HG03354 (cell line): ENCODE measurements around the gene ATRIP.
"Not testable (repeated sequence)": the region's sequence is repeated elsewhere in the genome, so short reads cannot be mapped to it uniquely, and the experiment has no call there.

Experiments
- ATAC-seq: cut with Tn5 transposase; IDR thresholded peaks from one replicate; pipeline ENCODE4 v1.9.1; 2021; ENCODE audit warnings: mild to moderate bottlenecking; ENCODE audit not compliant: unreplicated experiment, poor library complexity, severe bottlenecking

Gene ATRIP

GRCh38 chr3:48465531-48466378 lies 19.2 kb downstream of the ATRIP start:
- peak; percentile 87 for ATAC-seq

GRCh38 chr3:48466386-48467109 lies 20.0 kb downstream of the ATRIP start:
- peak; percentile 31 for ATAC-seq

GRCh38 chr3:48467110-48467454 lies 20.5 kb downstream of the ATRIP start:
- ATAC-seq: no peak

- ATAC-seq: no peak
These were observed 21.1 kb downstream of the ATRIP start for GRCh38 chr3:48467473-48468267.

- ATAC-seq: no peak
These were observed 21.8 kb downstream of the ATRIP start for GRCh38 chr3:48468329-48468731.

GRCh38 chr3:48469046-48469915 lies 22.7 kb downstream of the ATRIP start:
- no peak for ATAC-seq

- ATAC-seq: no peak
These were observed 23.7 kb downstream of the ATRIP start for GRCh38 chr3:48470286-48470685.

- no peak for ATAC-seq
These were observed 26.1 kb downstream of the ATRIP start for GRCh38 chr3:48472673-48472922.

- ATAC-seq: peak; percentile 89
These were observed 26.5 kb downstream of the ATRIP start for GRCh38 chr3:48472923-48473616.

GRCh38 chr3:48473617-48473952 lies 27.0 kb downstream of the ATRIP start:
- no peak for ATAC-seq

GRCh38 chr3:48474031-48474430 lies 27.5 kb downstream of the ATRIP start:
- not testable (repeated sequence) for ATAC-seq

GRCh38 chr3:48474619-48475018 lies 28.1 kb downstream of the ATRIP start:
- no peak for ATAC-seq

GRCh38 chr3:48475188-48475587 lies 28.7 kb downstream of the ATRIP start:
- no peak for ATAC-seq

GRCh38 chr3:48476426-48477053 lies 30.0 kb downstream of the ATRIP start:
- no peak for ATAC-seq

- no peak for ATAC-seq
These were observed 31.5 kb downstream of the ATRIP start for GRCh38 chr3:48477959-48478520.

- ATAC-seq: peak; percentile 58
These were observed 32.4 kb downstream of the ATRIP start for GRCh38 chr3:48478626-48479555.

- not testable (repeated sequence) for ATAC-seq
These were observed 34.4 kb downstream of the ATRIP start for GRCh38 chr3:48480891-48481290.
